Measurements from ENCODE around the gene PARP1.
"Not testable (repeated sequence)": the region's sequence is repeated elsewhere in the genome, so short reads cannot be mapped to it uniquely, and the experiment has no call there.

PARP1 gene

DNA sequence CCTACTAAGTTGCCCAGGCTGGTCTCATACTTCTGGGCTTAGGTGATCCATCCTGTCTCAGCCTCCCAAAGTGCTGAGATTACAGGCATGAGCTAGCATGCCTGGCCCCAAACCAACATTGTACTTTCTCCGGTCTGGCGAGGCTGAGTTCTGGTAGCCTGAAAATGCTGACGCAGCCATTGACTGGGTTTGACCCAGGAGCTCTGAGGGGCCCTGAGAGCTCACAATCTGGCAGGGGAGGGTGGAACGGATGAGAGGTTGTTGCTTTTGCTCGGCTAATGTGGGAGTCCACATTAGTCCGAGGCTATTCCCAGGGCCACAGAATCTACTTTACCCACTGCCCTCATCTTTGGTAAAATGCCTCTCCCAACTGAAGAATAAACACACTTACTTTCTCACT lies 35.1 kb upstream of the PARP1 start:
- no peak overlapping the region for H3K9ac ChIP-seq (ENCODE audit: low read depth, low read length)
- no peak overlapping the region for H3K4me2 ChIP-seq (ENCODE audit: low read length)
- H3K4me1 ChIP-seq (ENCODE audit: control insufficient read depth, insufficient read depth, low read length): no peaks in the 10 kb centered on the region
- no peaks in the 10 kb centered on the region for H3K36me3 ChIP-seq (ENCODE audit: insufficient read depth, low read length)
- H3K9me3 ChIP-seq (replicated peaks; ENCODE audit: low read length): no peaks in the 10 kb centered on the region
- H3K4me3 ChIP-seq (ENCODE audit: low read length): no peak overlapping the region
- peaks cover 17% of the 10 kb centered on the region for H3K27me3 ChIP-seq (ENCODE audit: control insufficient read depth, insufficient read depth, low read length)

DNA sequence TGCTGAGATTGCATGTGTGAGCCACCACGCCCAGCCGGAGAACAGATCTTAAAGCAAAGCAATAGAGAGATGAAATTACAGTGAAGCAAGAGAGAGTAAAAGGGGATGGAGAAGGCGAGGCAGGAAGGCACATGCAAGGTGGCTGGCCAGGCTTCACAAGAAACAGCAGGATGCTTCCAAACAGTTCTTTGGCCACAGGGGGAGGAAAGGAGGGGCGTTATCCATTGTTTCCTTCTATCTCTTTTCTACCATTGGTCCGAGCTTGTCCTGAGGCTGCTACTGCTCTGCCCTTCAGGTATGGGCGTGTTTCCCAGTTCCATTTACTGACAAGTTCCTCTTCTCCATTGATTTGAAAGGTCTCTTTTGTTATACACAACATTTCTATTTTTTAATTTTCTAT lies 33.7 kb upstream of the PARP1 start:
- no peaks in the 10 kb centered on the region for H3K4me1 ChIP-seq (ENCODE audit: control insufficient read depth, insufficient read depth, low read length)
- no peak overlapping the region for H3K9ac ChIP-seq (ENCODE audit: low read depth, low read length)
- H3K36me3 ChIP-seq (ENCODE audit: insufficient read depth, low read length): no peaks in the 10 kb centered on the region
- H3K4me3 ChIP-seq (ENCODE audit: low read length): no peak overlapping the region
- peaks cover 25% of the 10 kb centered on the region for H3K27me3 ChIP-seq (ENCODE audit: control insufficient read depth, insufficient read depth, low read length)
- H3K4me2 ChIP-seq (ENCODE audit: low read length): no peak overlapping the region
- no peaks in the 10 kb centered on the region for H3K9me3 ChIP-seq (replicated peaks; ENCODE audit: low read length)

GRCh38 chr1:226440512-226440911 lies 32.6 kb upstream of the PARP1 start:
- no peak overlapping the region for H3K9ac ChIP-seq (ENCODE audit: low read depth, low read length)
- no peak overlapping the region for H3K4me2 ChIP-seq (ENCODE audit: low read length)
- H3K36me3 ChIP-seq (ENCODE audit: insufficient read depth, low read length): no peaks in the 10 kb centered on the region

GRCh38 chr1:226438007-226438406 lies 30.1 kb upstream of the PARP1 start:
- Histone ChIP-seq H3K9ac (ENCODE audit: low read depth, low read length) (no peak overlapping the region), H3K4me2 (ENCODE audit: low read length) (no peak overlapping the region), H3K9me3 (replicated peaks; ENCODE audit: low read length) (no peaks in the 10 kb centered on the region), H3K4me1 (ENCODE audit: control insufficient read depth, insufficient read depth, low read length) (no peaks in the 10 kb centered on the region), H3K27me3 (ENCODE audit: control insufficient read depth, insufficient read depth, low read length) (peaks cover 9% of the 10 kb centered on the region), H3K4me3 (ENCODE audit: low read length) (no peak overlapping the region), H3K36me3 (ENCODE audit: insufficient read depth, low read length) (no peaks in the 10 kb centered on the region)

More at GRCh38 chr1:226440512-226440911, 32.6 kb upstream of the PARP1 start:
- no peaks in the 10 kb centered on the region for H3K4me1 ChIP-seq (ENCODE audit: control insufficient read depth, insufficient read depth, low read length)
- no peaks in the 10 kb centered on the region for H3K9me3 ChIP-seq (replicated peaks; ENCODE audit: low read length)
- no peak overlapping the region for H3K4me3 ChIP-seq (ENCODE audit: low read length)
- H3K27me3 ChIP-seq (ENCODE audit: control insufficient read depth, insufficient read depth, low read length): peaks cover 15% of the 10 kb centered on the region

DNA sequence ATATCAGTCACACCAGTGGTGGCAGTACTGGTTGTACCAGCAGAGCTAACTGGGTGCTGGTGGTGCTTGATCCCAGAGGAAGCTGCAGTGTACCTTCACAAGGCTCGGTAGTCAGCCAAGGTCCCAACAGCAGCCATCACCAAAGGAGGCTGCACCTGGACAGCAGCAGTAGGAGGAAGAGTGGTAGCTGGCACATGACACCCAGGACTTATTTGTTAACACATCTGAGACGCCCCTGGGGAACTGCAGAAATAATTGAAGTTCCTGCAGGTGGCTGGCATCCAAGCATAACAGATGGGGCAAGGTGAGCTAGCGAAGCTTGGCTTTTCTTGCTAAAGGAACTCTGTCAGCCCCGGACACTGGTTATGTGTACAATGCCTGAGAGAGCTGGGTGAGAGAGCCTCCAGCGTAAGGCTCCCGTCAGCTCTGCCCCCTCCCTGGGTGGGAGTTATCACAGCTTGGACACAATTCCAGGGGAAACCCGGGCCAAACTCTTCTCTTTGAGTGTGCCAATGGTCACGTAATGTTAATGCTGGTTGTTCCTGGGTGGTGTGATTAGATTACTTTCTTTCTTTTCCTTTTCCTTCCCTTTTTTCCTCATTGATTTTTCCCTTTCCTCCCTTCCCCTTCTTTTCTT lies 29.1 kb upstream of the PARP1 start:
- no peaks in the 10 kb centered on the region for H3K36me3 ChIP-seq (ENCODE audit: insufficient read depth, low read length)
- peaks cover 9% of the 10 kb centered on the region for H3K27me3 ChIP-seq (ENCODE audit: control insufficient read depth, insufficient read depth, low read length)
- H3K4me2 ChIP-seq (ENCODE audit: low read length): no peak overlapping the region
- no peaks in the 10 kb centered on the region for H3K4me1 ChIP-seq (ENCODE audit: control insufficient read depth, insufficient read depth, low read length)
- H3K9me3 ChIP-seq (replicated peaks; ENCODE audit: low read length): no peaks in the 10 kb centered on the region
- no peak overlapping the region for H3K4me3 ChIP-seq (ENCODE audit: low read length)
- H3K9ac ChIP-seq (ENCODE audit: low read depth, low read length): no peak overlapping the region

DNA sequence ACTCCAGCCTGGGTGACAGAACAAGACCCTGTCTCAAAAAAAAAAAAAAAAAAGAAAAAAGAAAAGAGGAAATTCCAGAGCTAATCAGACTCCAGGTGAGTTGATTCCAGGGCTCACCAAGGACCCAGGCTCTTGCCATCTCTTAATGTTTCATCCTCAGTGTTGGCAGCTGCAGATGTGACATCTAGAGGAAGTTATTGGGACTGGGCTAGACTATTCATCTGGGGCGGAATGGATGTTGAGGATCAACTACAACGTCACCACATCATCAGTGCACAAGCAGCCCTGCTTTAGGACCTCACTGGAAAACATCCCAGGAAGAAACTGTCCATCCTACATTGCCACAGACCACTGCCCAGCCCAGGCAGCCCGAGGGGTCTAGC lies 28.6 kb upstream of the PARP1 start:
- Histone ChIP-seq H3K9me3 (replicated peaks; ENCODE audit: low read length) (no peaks in the 10 kb centered on the region), H3K9ac (ENCODE audit: low read depth, low read length) (no peak overlapping the region), H3K36me3 (ENCODE audit: insufficient read depth, low read length) (no peaks in the 10 kb centered on the region), H3K27me3 (ENCODE audit: control insufficient read depth, insufficient read depth, low read length) (peaks cover 9% of the 10 kb centered on the region), H3K4me1 (ENCODE audit: control insufficient read depth, insufficient read depth, low read length) (no peaks in the 10 kb centered on the region), H3K4me2 (ENCODE audit: low read length) (no peak overlapping the region), H3K4me3 (ENCODE audit: low read length) (no peak overlapping the region)

GRCh38 chr1:226433341-226433720 lies 25.4 kb upstream of the PARP1 start:
- Histone ChIP-seq H3K4me3 (ENCODE audit: low read length) (no peak overlapping the region), H3K9me3 (replicated peaks; ENCODE audit: low read length) (no peaks in the 10 kb centered on the region), H3K9ac (ENCODE audit: low read depth, low read length) (no peak overlapping the region), H3K4me1 (ENCODE audit: control insufficient read depth, insufficient read depth, low read length) (no peaks in the 10 kb centered on the region), H3K27me3 (ENCODE audit: control insufficient read depth, insufficient read depth, low read length) (peaks cover 9% of the 10 kb centered on the region), H3K4me2 (ENCODE audit: low read length) (no peak overlapping the region), H3K36me3 (ENCODE audit: insufficient read depth, low read length) (no peaks in the 10 kb centered on the region)

GRCh38 chr1:226432586-226433340 lies 24.9 kb upstream of the PARP1 start:
- H3K4me2 ChIP-seq (ENCODE audit: low read length): no peak overlapping the region
- no peak overlapping the region for H3K9ac ChIP-seq (ENCODE audit: low read depth, low read length)
- peaks cover 6% of the 10 kb centered on the region for H3K27me3 ChIP-seq (ENCODE audit: control insufficient read depth, insufficient read depth, low read length)
- H3K4me1 ChIP-seq (ENCODE audit: control insufficient read depth, insufficient read depth, low read length): no peaks in the 10 kb centered on the region
- no peaks in the 10 kb centered on the region for H3K36me3 ChIP-seq (ENCODE audit: insufficient read depth, low read length)
- no peaks in the 10 kb centered on the region for H3K9me3 ChIP-seq (replicated peaks; ENCODE audit: low read length)
- no peak overlapping the region for H3K4me3 ChIP-seq (ENCODE audit: low read length)

DNA sequence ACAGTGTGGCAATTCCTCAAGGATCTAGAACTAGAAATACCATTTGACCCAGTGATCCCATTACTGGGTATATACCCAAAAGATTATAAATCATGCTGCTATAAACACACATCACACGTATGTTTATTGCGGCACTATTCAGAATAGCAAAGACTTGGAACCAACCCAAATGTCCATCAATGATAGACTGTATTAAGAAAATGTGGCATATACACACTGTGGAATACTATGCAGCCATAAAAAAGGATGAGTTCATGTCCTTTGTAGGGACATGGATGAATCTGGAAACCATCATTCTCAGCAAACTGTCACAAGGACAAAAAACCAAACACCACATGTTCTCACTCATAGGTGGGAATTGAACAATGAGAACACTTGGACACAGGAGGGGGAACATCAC lies 24.0 kb upstream of the PARP1 start:
- H3K9ac ChIP-seq (ENCODE audit: low read depth, low read length); H3K4me2 ChIP-seq (ENCODE audit: low read length); H3K4me1 ChIP-seq (ENCODE audit: control insufficient read depth, insufficient read depth, low read length); H3K4me3 ChIP-seq (ENCODE audit: low read length); H3K36me3 ChIP-seq (ENCODE audit: insufficient read depth, low read length); H3K27me3 ChIP-seq (ENCODE audit: control insufficient read depth, insufficient read depth, low read length); H3K9me3 ChIP-seq (replicated peaks; ENCODE audit: low read length): not testable (repeated sequence)

DNA sequence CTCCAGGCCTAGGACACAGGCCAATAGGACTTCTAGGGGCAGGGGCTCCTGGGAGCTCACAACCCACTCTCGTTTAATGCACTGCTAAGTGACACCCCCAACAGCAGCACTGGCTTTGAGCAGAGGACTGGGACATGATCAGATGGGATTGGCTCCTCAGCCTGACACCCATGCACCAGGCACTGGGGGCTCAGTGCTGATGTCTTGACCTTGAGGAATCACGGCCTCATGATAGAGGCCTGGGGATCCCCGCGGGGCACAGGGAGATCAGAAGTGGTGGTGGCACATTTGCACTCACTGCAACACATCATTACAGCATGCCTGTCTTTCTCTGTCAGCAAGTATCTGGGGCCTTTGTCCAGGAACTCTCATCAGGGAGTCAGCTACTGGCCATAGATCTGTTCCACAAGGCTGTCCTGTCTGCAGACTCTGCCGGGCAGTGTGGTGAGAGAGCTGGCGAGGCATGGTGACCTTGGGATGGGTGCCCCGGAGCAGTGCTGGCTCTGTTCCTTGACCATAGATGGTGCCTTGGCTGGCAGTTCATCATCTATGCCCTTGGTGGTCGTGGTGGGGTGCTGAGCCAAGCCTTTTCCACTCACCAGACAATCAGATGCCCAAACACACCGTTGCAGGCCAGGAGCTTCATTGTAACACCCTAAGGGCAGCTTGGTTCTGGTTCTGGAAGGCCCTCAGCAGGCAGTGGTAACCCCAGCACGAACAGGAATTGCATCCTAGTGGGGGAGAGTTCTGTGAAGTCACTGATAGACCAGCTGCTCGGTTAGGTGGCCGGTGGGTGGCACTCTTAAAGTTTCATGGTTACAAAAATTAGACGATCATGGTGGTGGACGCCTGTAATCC lies 22.2 kb upstream of the PARP1 start:
- Histone ChIP-seq H3K9ac (ENCODE audit: low read depth, low read length) (no peak overlapping the region), H3K4me3 (ENCODE audit: low read length) (no peak overlapping the region), H3K9me3 (replicated peaks; ENCODE audit: low read length) (no peaks in the 10 kb centered on the region), H3K36me3 (ENCODE audit: insufficient read depth, low read length) (no peaks in the 10 kb centered on the region), H3K4me1 (ENCODE audit: control insufficient read depth, insufficient read depth, low read length) (no peaks in the 10 kb centered on the region), H3K27me3 (ENCODE audit: control insufficient read depth, insufficient read depth, low read length) (no peaks in the 10 kb centered on the region), H3K4me2 (ENCODE audit: low read length) (no peak overlapping the region)

- Histone ChIP-seq H3K4me3 (ENCODE audit: low read length) (no peak overlapping the region), H3K4me2 (ENCODE audit: low read length) (no peak overlapping the region), H3K36me3 (ENCODE audit: insufficient read depth, low read length) (no peaks in the 10 kb centered on the region), H3K9ac (ENCODE audit: low read depth, low read length) (no peak overlapping the region), H3K9me3 (replicated peaks; ENCODE audit: low read length) (no peaks in the 10 kb centered on the region), H3K27me3 (ENCODE audit: control insufficient read depth, insufficient read depth, low read length) (peaks cover 6% of the 10 kb centered on the region), H3K4me1 (ENCODE audit: control insufficient read depth, insufficient read depth, low read length) (no peaks in the 10 kb centered on the region)
Observed at GRCh38 chr1:226428791-226429461, 21.0 kb upstream of the PARP1 start.

All from skeletal muscle satellite cell (primary cell).